Measurements from ENCODE around the gene SAPCD2. TPM values are rescaled to one million over a fixed set of nuclear protein-coding genes. Genes with fewer than 3 reads are reported as not detected.
A peak's percentile ranks its signal among the peaks of the same experiment; 100 is the strongest.

SAPCD2 gene
- total RNA-seq, 2 experiments from 2014 or later: 15.2 to 15.4 TPM

DNA sequence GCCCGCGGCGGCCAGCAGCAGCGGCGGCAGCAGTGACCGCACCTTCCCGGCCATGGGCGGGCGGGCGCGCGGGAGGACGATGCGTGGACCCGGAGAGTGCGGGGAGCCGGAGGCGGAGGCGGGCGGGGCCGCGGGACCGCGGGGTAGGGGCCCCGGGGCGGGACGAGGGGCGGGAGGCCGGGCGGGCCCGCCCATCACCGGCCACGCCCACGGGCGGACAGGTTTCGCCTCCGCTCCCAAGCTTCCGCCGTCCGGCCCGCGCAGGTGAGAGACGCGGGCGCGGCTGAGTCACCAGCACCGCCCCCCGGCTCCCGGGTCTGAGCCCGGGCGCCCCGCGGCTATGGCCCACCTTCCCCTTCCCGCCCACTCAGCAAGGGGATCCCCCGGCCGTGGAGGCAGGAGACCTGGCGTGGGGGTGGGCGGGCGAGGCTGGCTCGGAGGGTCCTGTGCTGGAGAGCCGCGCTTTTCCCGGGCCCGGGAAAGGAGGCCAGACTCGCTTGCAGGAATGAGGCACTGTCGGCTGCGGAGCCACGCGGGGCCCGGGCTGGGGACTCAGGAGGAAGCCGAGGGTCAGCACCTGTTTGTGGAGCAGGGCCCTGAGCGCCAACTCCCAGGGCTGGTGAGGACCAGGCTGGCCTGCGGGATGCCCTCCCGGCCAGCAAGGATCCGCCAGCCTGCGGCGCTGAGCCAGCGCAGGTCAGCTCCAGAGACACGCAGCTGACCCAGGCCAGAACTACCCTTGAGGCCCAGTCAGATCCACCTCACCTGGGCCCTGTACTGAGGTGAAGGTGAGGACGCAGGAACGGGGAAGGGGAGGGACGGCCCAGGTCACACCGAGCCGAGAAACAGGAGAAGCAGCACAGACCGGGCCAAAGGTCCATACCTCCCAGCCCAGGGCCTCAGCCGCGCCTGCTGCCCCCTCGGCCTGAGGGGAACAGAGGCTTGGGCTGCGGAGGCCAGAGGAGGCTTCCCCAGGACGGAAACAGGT lies 16.1 kb downstream of the SAPCD2 start, which contains the start of gene ENTPD2:
Gene ENTPD2 (minus strand): TSS at position 118 of the 988 bp plus-strand sequence. CDS start 64 bp downstream, at position 54.
- no peak within 1 kb of the TSS for H3K27ac Mint-ChIP-seq
- peak; percentile 52 for DNase-seq
- H3K27me3 Mint-ChIP-seq: peaks cover 35% of the 10 kb centered on the region
- H3K9me3 Mint-ChIP-seq: no peaks in the 10 kb centered on the region
- H3K36me3 Mint-ChIP-seq: no peaks in the 10 kb centered on the region
- no peaks in the 10 kb centered on the region for H3K4me1 Mint-ChIP-seq
- no peak within 1 kb of the TSS for H3K4me3 Mint-ChIP-seq

DNA sequence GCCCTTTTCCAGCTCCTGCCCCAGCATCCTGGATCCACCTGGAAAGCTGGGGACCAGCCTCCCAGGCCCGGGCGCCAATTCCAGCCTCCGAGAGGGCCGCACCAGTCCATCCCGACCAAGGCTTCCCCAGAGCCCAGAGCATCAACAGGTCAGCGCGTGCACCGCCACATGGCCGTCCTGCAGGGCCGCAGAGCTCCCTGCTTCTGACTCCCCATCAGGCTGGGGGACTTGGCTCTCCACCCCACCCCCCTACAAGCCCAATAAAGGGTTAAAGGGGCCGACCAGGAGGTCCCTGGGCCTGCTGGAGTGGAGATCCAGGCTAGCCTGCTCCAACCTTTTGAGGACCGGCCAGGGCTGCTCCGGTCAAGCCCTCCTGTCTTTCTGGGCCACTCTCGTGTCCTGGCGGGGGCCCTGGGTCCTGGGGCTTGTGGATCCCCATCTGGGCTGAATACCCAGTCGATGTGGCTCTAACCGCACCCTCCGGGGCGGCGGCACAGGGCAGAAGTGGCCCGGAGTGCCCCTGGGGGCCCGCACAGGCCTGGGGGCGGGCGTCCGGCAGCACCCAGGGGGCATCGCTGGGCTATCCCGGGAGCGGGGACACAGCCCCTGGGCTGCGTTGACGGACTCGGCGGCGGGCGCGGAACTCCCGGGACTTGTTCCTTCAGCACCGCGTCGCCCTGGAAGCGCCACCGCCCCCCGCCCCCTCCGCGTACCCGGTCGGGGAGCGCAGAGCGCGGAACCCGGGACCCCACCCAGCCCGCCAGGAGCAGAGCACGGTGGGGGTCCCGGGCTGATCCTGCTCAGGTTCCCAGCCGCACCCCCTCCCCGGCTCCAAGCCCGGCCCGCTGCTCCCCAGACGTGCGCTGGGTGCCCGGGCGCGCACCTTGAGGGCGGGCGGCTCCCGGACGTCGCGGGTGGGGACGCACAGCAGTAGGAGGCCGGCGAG lies 17.1 kb downstream of the SAPCD2 start:
- no peak for DNase-seq
- H3K4me3 Mint-ChIP-seq: no peak overlapping the region
- no peak overlapping the region for H3K27ac Mint-ChIP-seq

DNA sequence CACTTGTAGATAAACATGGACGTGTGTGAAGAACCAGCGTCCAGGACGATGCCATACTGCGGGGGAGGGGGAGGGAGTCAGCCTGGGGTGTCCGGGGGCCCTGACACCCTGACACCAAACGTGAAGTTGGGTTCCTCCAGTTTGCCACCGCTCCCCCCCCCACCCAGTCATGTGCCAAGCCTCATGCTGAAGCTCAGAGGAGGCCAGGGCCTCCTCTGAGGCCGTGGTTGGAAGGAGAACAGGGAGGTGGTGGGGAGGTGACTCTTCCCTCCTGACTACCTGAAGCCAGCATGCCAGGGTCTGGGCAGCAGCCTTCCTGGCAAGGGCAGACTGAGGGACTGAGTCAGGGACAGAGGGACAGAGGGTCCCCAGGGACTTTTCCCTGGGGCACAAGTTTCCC lies 18.1 kb downstream of the SAPCD2 start:
- Mint-ChIP-seq H3K9me3 (no peaks in the 10 kb centered on the region), H3K4me3 (no peak overlapping the region), H3K27ac (no peak overlapping the region), H3K27me3 (peaks cover 54% of the 10 kb centered on the region), H3K4me1 (no peaks in the 10 kb centered on the region), H3K36me3 (no peaks in the 10 kb centered on the region)
- DNase-seq: no peak

More for the DNA sequence above, 17.1 kb downstream of the SAPCD2 start:
- H3K9me3 Mint-ChIP-seq: no peaks in the 10 kb centered on the region
- no peaks in the 10 kb centered on the region for H3K36me3 Mint-ChIP-seq
- H3K4me1 Mint-ChIP-seq: no peaks in the 10 kb centered on the region
- H3K27me3 Mint-ChIP-seq: peaks cover 45% of the 10 kb centered on the region

DNA sequence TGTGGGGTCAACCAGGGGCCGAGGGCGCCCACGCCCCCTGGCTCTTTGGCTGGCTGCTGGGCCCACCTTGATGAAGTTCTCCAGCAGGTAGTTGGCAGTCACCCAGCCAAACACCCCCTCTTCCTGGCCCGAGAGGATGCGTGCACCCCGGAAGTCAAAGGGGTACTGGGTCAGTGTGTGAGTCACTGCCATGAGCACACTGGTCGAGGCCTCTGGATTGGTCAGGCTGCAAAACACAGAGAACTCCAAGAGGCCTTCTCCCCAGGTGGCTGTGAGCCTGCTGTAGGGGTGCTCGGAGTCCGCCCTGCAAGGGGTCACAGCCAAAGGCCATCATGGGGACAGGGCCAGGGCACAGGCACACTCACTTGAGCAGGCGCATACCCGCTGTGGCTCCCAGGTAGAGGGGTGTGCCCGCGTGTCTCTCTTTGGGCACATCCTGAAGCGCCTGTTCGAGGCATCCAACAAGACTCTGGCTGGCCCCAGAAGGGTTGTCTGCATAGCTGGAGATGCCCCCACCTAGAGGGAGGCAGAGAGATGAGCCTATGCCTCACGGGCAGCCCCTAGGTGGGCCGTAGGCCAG lies 19.1 kb downstream of the SAPCD2 start:
- Mint-ChIP-seq H3K27me3 (peaks cover 65% of the 10 kb centered on the region), H3K27ac (no peak overlapping the region)

DNA sequence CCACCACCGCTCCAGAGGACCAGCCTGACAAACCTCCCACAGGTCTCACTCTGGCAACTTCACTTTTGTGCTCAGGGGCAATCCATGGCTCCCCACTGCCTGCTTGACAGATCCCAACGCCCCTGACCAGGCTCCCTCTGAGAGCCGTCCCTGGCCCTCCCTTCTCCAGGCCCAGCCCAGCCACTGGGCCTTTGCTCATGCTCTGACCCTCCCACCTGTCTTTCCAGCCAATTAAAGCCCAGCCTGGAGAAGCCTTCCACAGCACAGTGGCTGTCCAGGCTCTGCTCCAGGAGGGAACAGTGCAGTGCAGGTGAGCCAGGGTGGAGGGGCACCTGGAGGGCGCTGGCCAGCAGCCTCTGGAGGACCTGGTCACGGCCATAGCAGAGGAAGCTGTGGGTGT lies 19.8 kb downstream of the SAPCD2 start:
- H3K36me3 Mint-ChIP-seq: no peaks in the 10 kb centered on the region
- no peak overlapping the region for H3K27ac Mint-ChIP-seq
- no peak overlapping the region for H3K4me3 Mint-ChIP-seq
- no peaks in the 10 kb centered on the region for H3K4me1 Mint-ChIP-seq
- no peaks in the 10 kb centered on the region for H3K9me3 Mint-ChIP-seq
- peaks cover 66% of the 10 kb centered on the region for H3K27me3 Mint-ChIP-seq
- DNase-seq: no peak

More for the DNA sequence above, 19.1 kb downstream of the SAPCD2 start:
- Mint-ChIP-seq H3K4me1 (no peaks in the 10 kb centered on the region), H3K4me3 (no peak overlapping the region), H3K9me3 (no peaks in the 10 kb centered on the region), H3K36me3 (no peaks in the 10 kb centered on the region)
- DNase-seq: no peak

DNA sequence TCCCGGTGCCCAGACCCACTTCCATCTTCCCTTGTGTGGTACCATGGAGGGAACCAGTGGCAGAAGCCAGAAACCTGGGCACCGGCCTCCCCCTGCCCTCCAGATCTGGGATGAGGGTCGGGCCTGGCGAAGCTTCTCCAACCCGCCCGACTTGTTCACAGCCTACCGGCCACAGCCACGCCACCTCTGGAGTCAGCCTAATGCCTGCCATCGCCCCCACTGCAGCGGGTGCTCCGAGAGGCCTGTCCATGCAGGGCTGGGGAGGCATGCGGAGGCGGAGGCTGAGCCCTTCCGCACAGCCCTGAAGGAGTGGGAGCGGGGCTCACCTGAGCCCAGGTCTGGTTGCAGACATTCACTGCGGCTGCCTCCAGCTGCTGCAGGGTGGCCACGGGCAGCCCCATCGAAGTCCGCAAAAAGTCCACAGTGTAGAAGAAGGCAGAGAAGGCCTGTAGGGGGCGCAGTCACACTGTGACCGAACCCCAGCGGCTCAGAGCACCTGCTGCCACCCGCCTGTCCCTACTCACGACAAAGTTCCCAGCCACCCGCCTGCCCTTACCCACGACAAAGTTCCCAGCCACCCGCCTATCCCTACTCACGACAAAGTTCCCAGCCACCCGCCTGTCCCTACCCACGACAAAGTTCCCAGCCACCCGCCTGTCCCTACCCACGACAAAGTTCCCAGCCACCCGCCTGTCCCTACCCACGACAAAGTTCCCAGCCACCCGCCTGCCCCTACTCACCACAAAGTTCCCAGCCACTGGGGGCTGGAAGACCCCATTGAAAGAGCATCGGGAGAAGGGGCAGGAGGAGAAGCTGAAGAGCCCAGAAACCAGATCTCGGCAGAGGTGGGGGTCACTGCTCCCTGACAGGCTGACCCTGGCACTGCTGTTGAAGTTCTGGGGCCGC lies 20.6 kb downstream of the SAPCD2 start:
- no peaks in the 10 kb centered on the region for H3K36me3 Mint-ChIP-seq
- H3K9me3 Mint-ChIP-seq: no peaks in the 10 kb centered on the region
- H3K4me1 Mint-ChIP-seq: peaks cover 3% of the 10 kb centered on the region
- H3K4me3 Mint-ChIP-seq: no peak overlapping the region
- no peak overlapping the region for H3K27ac Mint-ChIP-seq
- peak; percentile 67 for DNase-seq
- peaks cover 72% of the 10 kb centered on the region for H3K27me3 Mint-ChIP-seq

DNA sequence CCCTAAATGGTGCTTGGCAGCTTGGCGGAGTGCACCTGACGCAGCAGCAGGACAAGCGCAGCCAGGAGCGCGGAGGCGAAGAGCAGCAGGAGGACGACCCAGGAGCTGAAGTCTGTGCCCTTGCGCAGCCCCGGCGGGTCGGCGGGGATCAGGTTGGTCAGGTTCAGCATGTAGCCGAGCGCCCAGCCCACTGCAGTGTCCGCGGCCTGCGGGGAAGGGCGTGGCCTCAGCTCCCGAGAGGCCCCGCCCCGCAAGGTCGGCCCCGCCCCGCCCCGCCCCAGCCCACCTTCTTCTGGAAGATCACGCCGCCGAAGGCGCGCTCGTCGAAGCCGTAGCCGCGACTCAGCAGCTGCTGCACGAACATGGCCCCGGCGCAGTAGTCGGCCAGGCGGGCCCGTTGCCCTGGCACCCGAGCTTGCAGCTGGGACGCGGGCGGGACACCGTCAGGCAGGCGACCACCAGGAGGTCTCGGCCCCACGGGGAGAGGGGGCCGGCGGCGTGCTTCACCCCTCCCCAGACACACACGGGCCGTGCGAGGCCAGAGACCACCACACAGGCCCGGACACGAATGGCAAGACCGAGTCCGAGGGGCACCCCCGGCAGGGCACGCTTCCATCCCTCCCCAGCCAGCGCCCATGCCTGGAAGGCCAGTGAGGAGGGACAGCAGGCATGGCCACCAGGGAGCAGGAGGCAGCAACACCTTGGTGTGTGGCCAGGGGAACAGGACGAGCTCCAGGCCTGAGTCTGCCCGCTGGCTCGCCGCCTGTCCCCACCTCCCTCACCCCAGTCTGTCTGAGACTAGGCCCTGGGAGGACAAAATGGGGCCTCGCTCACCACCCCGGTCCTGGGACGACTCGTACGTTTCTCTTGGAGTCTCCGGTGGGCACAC lies 21.5 kb downstream of the SAPCD2 start:
- Mint-ChIP-seq H3K27ac (no peak overlapping the region), H3K4me3 (no peak overlapping the region), H3K27me3 (peaks cover 73% of the 10 kb centered on the region), H3K36me3 (no peaks in the 10 kb centered on the region), H3K4me1 (peaks cover 5% of the 10 kb centered on the region), H3K9me3 (no peaks in the 10 kb centered on the region)
- DNase-seq: no peak

DNA sequence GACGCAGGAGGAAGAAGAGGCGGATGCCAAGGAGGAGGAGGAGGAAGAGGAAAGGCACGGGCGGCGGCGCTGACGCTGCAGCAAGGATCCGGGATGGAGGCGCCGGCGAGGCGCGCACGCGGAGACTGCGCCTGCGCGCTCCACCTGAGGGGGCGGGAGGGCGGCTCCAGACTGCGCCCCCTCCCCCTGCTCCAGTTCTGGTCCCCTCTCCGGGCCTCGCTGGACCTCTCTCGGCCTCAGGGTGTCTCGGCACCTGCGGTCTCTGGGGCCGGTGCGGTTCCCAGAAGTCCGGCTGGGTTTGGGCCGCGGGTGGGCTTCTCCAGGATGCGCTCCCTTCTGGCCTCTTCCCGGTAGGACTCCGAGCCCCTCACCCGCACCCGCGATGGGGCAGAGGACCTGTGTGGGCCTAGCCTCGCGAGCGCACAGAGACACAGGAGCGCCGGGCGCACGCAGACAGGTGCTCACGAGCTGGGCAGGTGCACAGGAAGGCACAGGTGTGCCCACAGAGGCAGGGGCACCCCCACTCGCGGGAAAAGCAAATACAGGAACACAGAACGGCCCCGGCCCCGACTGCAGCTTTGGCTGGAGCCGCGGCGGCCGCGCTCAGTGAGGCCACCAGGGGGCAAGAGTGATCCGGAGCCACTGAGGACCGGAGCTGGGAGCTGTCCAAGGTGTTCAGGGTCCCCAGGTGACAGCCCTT lies 24.1 kb downstream of the SAPCD2 start, which contains the start of gene NPDC1:
Gene NPDC1 (minus strand): TSS at position 90 of the 700 bp plus-strand sequence. CDS start 188 bp downstream, outside the sequence.
- DNase-seq: peak; percentile 84
- H3K27me3 Mint-ChIP-seq: peaks cover 58% of the 10 kb centered on the region
- H3K4me3 Mint-ChIP-seq: peak within 1 kb of the TSS; percentile 53
- no peaks in the 10 kb centered on the region for H3K36me3 Mint-ChIP-seq
- H3K27ac Mint-ChIP-seq: no peak within 1 kb of the TSS
- H3K9me3 Mint-ChIP-seq: no peaks in the 10 kb centered on the region
- H3K4me1 Mint-ChIP-seq: peaks cover 5% of the 10 kb centered on the region

DNA sequence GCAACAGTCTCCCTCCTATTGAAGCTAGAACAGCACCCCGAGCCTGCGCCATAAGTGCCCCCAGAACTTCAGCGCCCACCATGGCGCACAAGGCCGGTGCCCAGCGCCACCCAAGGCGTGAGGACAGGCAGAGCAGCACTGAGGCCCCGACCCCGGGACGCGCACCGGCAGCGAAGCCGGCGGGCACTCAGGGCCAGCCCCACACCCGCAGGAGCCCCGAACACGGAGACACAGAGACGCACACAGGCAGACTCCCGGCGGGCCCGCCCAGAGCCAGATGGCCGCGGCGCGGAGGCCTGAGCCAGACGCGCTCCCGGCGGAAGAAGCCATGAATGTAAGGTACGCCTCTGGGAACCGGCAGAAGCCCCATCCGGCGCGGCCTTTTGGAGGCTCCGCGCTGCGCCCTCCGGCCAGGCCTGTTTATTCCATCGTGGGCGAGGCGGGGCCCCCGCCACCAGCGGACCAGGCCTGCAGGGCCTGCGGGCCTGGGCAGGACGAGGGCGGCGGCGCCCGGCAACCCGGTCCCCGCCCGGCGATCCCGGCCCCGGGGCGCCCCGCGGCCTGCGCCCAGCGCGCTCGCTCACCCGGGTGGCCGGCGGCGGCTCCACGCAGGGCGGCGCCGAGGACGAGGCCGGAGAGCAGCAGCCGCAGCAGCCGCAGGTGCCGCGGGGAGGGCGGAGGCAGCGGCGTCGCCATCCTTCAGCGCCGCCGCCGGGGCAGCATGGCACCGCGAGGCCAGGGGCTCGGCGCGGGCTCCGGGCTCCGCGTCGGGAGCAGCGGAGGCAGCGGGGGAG lies 24.9 kb downstream of the SAPCD2 start:
- H3K27me3 Mint-ChIP-seq: peaks cover 54% of the 10 kb centered on the region
- peak overlapping the region; percentile 53 for H3K4me3 Mint-ChIP-seq
- DNase-seq: peak; percentile 45

DNA sequence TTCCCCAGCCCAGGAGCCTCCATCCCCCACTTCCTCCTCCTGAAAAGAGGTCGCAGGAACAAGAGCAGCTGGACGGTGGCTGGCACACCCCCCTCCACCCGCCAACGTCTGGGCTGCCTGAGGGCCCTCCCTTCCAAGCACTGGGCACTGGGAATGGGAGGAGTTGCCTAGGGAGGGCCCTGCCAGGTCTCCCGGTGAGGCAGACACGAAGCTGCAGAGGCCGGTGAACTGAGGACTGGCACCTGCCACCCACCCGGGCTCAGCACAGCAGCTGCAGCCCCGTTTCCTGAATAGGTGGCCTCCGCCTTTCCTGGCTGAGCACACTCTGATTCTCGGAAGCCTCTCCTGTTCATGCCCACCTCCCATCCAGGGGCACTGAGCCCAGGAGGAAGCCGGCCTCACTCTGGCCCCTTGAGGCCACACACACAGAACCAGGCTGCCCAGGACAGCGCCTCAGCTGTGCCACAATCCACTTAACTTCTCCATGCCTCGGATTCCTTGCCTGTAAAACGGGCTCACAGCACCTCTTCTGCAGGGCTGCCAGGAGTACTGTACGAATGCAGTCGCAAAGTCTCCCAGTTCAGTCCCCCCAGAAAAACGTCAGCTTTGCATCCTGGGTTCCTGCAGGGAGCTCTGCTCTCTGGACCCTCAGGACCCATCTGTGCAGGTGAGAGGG lies 25.7 kb downstream of the SAPCD2 start:
- Mint-ChIP-seq H3K4me1 (peaks cover 5% of the 10 kb centered on the region), H3K9me3 (no peaks in the 10 kb centered on the region), H3K27me3 (peaks cover 45% of the 10 kb centered on the region), H3K27ac (no peak overlapping the region), H3K36me3 (no peaks in the 10 kb centered on the region), H3K4me3 (peak overlapping the region; percentile 53)
- no peak for DNase-seq

More for the DNA sequence above, 24.9 kb downstream of the SAPCD2 start:
- H3K4me1 Mint-ChIP-seq: peaks cover 5% of the 10 kb centered on the region
- H3K36me3 Mint-ChIP-seq: no peaks in the 10 kb centered on the region
- no peaks in the 10 kb centered on the region for H3K9me3 Mint-ChIP-seq
- no peak overlapping the region for H3K27ac Mint-ChIP-seq

DNA sequence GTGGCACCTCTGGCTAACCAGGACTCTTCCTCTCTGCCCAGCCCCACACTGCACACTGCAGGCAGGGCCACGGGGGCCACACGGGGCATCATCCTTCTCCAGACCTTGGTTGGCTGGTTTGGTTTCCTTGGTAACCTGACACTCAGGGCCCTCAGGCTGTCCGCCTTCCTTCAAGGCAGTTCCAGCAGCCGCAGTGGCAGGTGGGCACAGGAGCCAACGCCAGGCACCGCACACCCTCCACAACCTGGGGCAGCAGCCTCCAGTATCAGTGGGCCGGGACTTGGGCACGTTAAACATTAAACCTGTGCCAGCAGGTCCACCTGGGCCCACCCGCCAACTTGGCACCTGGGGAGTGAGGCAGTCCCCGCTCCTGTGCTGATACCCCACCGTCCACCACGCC lies 26.3 kb downstream of the SAPCD2 start:
- no peak overlapping the region for H3K4me3 Mint-ChIP-seq
- no peak overlapping the region for H3K27ac Mint-ChIP-seq
- no peaks in the 10 kb centered on the region for H3K9me3 Mint-ChIP-seq
- H3K4me1 Mint-ChIP-seq: peaks cover 5% of the 10 kb centered on the region
- peaks cover 39% of the 10 kb centered on the region for H3K27me3 Mint-ChIP-seq
- no peaks in the 10 kb centered on the region for H3K36me3 Mint-ChIP-seq
- DNase-seq: no peak
